Keratinocyte (primary cell): Measurements from ENCODE around the gene JAK3. TPM values are rescaled to one million over a fixed set of nuclear protein-coding genes. Genes with fewer than 3 reads are reported as not detected.

Experiments
- DNase-seq: peaks from one replicate; pipeline ENCODE4 v3.0.0-alpha.2; 2011; ENCODE audit warnings: low read depth, missing footprints, low spot score
- FAIRE-seq: peaks from 2 replicates; lab custom pipeline; 2011; peaks lifted over from hg19 to GRCh38; lab: Jason Lieb, UNC
- H2AFZ ChIP-seq: 2 replicates; pipeline ENCODE4 v1.6.0; 2012; ENCODE audit warnings: low read length, control low read depth, inconsistent platforms; ENCODE audit not compliant: control insufficient read depth
- H3K27ac ChIP-seq: 2 replicates; pipeline ENCODE4 v1.5.1; 2011; ENCODE audit warnings: low read length; ENCODE audit not compliant: control insufficient read depth, insufficient read depth
- H3K27me3 ChIP-seq: 3 replicates; pipeline ENCODE4 v1.6.0; 2011; ENCODE audit warnings: low read length; ENCODE audit not compliant: control insufficient read depth, insufficient read depth; ENCODE audit errors: extremely low read depth
- H3K36me3 ChIP-seq, 2 experiments: 2 replicates in 1 of 2; 3 replicates in 1 of 2; pipeline ENCODE4 v1.5.1; 2011; ENCODE audit warnings: low read length in 2 of 2, mild to moderate bottlenecking in 1 of 2; ENCODE audit not compliant: control insufficient read depth in 2 of 2, insufficient read depth in 2 of 2; ENCODE audit errors: extremely low read depth in 1 of 2
- H3K4me1 ChIP-seq: 3 replicates; pipeline ENCODE4 v1.5.1; 2011; ENCODE audit warnings: low read length; ENCODE audit not compliant: control insufficient read depth, insufficient read depth; ENCODE audit errors: extremely low read depth
- H3K4me2 ChIP-seq: 3 replicates; pipeline ENCODE4 v1.6.0; 2011; ENCODE audit warnings: low read depth, low read length; ENCODE audit not compliant: control insufficient read depth, insufficient read depth; ENCODE audit errors: extremely low read depth
- H3K4me3 ChIP-seq, 3 experiments: fragments of 200-600 bp in 1 of 3; sonication (generic) in 1 of 3; 2 replicates in 2 of 3; 3 replicates in 1 of 3; pipeline ENCODE4 v1.5.1; 2011 to 2016; ENCODE audit warnings: low read length in 3 of 3, mild to moderate bottlenecking in 3 of 3, control low read depth in 2 of 3, inconsistent platforms in 1 of 3, low read depth in 1 of 3, mixed read lengths in 1 of 3, mixed run types in 1 of 3, moderate library complexity in 1 of 3; ENCODE audit not compliant: control insufficient read depth in 2 of 3, insufficient read depth in 2 of 3; ENCODE audit errors: extremely low read depth in 1 of 3
- H3K79me2 ChIP-seq: 2 replicates; pipeline ENCODE4 v1.6.0; 2012; ENCODE audit warnings: low read length; ENCODE audit not compliant: control insufficient read depth, insufficient read depth
- H3K9ac ChIP-seq: 3 replicates; pipeline ENCODE4 v1.6.0; 2011; ENCODE audit warnings: low read length; ENCODE audit not compliant: control insufficient read depth, insufficient read depth; ENCODE audit errors: extremely low read depth
- H3K9me1 ChIP-seq: 3 replicates; pipeline ENCODE4 v1.6.0; 2011; ENCODE audit warnings: low read length; ENCODE audit not compliant: control insufficient read depth, insufficient read depth; ENCODE audit errors: extremely low read depth
- H3K9me3 ChIP-seq: 2 replicates; pipeline ENCODE4 v1.5.1; 2012; ENCODE audit warnings: low read depth, low read length; ENCODE audit not compliant: control insufficient read depth
- H4K20me1 ChIP-seq: 3 replicates; pipeline ENCODE4 v1.6.0; 2011; ENCODE audit warnings: low read length; ENCODE audit not compliant: control insufficient read depth, insufficient read depth; ENCODE audit errors: extremely low read depth
- CTCF ChIP-seq, 3 experiments: IDR thresholded peaks in 1 of 3; conservative IDR thresholded peaks in 1 of 3; optimal IDR thresholded peaks in 1 of 3; 2 replicates in 2 of 3; 3 replicates in 1 of 3; pipeline versions ENCODE3 to v1.5.1; 2011; ENCODE audit warnings: low read length in 3 of 3, mild to moderate bottlenecking in 3 of 3, moderate library complexity in 2 of 3, control low read depth in 1 of 3, inconsistent platforms in 1 of 3; ENCODE audit not compliant: insufficient read depth in 2 of 3; ENCODE audit errors: extremely low read depth in 1 of 3
- EZH2 ChIP-seq: IDR thresholded peaks from one replicate; pipeline ENCODE4 v1.6.1; 2012; ENCODE audit warnings: inconsistent platforms, mild to moderate bottlenecking, low read length, moderate library complexity
- dilution Hi-C: fragments of 300-500 bp; cut with MboI; formaldehyde crosslinking; loops from one replicate; pipeline ENCODE4 v1.7.0; 2020; ENCODE audit warnings: low sequenced_read_pairs; ENCODE audit not compliant: extremely low pct_ligation_motif_present
- polyA plus RNA-seq, 5 experiments: library from polyadenylated mRNA; depleted of rRNA in 3 of 5; stranded (reverse) in 3 of 5; stranded (forward) in 1 of 5; unstranded in 1 of 5; fragments of >200 nt; gene quantifications; 1 replicate in 1 of 5; 2 replicates in 3 of 5; 3 replicates in 1 of 5; pipeline versions ENCODE4 v1.2.1 to v1.2.3, GENCODE V29; 2011 to 2012; ENCODE audit warnings: missing spikeins in 2 of 5, low read depth in 1 of 5, low replicate concordance in 1 of 5

Gene JAK3
- polyA plus RNA-seq, 1 donor (not counting 4 experiments of a cell fraction or from before 2014, with no cell fraction given), result 0.37 TPM

- Histone ChIP-seq H3K9ac (peak overlapping the region; percentile 100), H3K27me3 (no peaks in the 10 kb centered on the region), H3K4me3 (peak overlapping the region; percentile 89 to 100 (median 99)), H3K36me3 (peaks cover 34 to 43% of the 10 kb centered on the region in 2 experiments), H3K79me2 (peaks cover 33% of the 10 kb centered on the region), H4K20me1 (peaks cover 27% of the 10 kb centered on the region), H3K27ac (peak overlapping the region; percentile 93), H3K4me2 (peak overlapping the region; percentile 88), H3K9me3 (no peaks in the 10 kb centered on the region), H3K4me1 (peaks cover 14% of the 10 kb centered on the region), H3K9me1 (no peaks in the 10 kb centered on the region), H2AFZ (no peak overlapping the region)
- FAIRE-seq (no peak), DNase-seq (no peak)
- TF ChIP-seq EZH2 (no peak), CTCF (optimal IDR thresholded peaks at IDR 0.05 in 1 of 3, IDR thresholded peaks at IDR 0.05 in 1 of 3, conservative IDR thresholded peaks at IDR 0.05 in 1 of 3; ENCODE audit: extremely low read depth in 1 of 3, insufficient read depth in 2 of 3, low read length in 3 of 3) (no peak)
- dilution Hi-C loops, result no loop called here
Observed at GRCh38 chr19:17860993-17861360, 13.2 kb upstream of the JAK3 start.

GRCh38 chr19:17860331-17860992 lies 12.7 kb upstream of the JAK3 start:
- no peak overlapping the region for H2AFZ ChIP-seq
- peaks cover 34 to 43% of the 10 kb centered on the region in 2 experiments for H3K36me3 ChIP-seq
- peaks cover 14% of the 10 kb centered on the region for H3K4me1 ChIP-seq
- H3K79me2 ChIP-seq, result peaks cover 33% of the 10 kb centered on the region
- H3K9me3 ChIP-seq, result no peaks in the 10 kb centered on the region
- peaks cover 27% of the 10 kb centered on the region for H4K20me1 ChIP-seq
- peak overlapping the region; percentile 89 to 100 (median 99) for H3K4me3 ChIP-seq
- no peaks in the 10 kb centered on the region for H3K27me3 ChIP-seq
- dilution Hi-C loops, result no loop called here
- DNase-seq, result no peak
- peak overlapping the region; percentile 93 for H3K27ac ChIP-seq
- no peaks in the 10 kb centered on the region for H3K9me1 ChIP-seq
- H3K4me2 ChIP-seq, result peak overlapping the region; percentile 88
- FAIRE-seq, result no peak
- peak overlapping the region; percentile 100 for H3K9ac ChIP-seq
- TF ChIP-seq CTCF (optimal IDR thresholded peaks at IDR 0.05 in 1 of 3, IDR thresholded peaks at IDR 0.05 in 1 of 3, conservative IDR thresholded peaks at IDR 0.05 in 1 of 3; ENCODE audit: extremely low read depth in 1 of 3, insufficient read depth in 2 of 3, low read length in 3 of 3) (no peak), EZH2 (no peak)
